Measurements from ENCODE around the gene OPN1MW3. TPM values are rescaled to one million over a fixed set of nuclear protein-coding genes. Genes with fewer than 3 reads are reported as not detected.
"Not testable (repeated sequence)": the region's sequence is repeated elsewhere in the genome, so short reads cannot be mapped to it uniquely, and the experiment has no call there.

The OPN1MW3 gene
- polyA plus RNA-seq, 1 donor (not counting 4 experiments of a cell fraction or from before 2014, with no cell fraction given) = not detected

DNA sequence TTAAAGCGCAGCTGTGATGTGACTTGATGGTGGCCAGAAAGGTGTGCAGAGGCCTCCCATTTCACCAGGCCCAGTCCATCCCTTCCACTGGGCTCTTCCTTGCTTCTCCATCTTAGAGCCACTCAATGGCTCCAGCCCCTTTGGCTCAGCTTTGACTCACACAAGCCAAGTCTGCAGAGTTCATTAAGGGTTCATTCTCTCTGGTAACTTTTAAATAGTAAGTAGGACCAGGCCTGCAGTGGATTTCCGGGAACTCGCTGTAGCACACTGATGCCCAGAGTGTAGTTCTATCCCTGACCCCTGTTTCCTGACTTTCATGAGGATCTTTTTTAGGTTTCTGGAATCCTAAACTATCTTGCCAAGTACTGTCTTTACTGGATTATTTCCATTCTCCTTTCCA lies 11.9 kb downstream of the OPN1MW3 start:
- H3K4me3 ChIP-seq (ENCODE audit: control insufficient read depth in 2 of 3, extremely low read depth in 1 of 3, insufficient read depth in 2 of 3, low read depth in 1 of 3, low read length in 3 of 3); H3K4me1 ChIP-seq (ENCODE audit: control insufficient read depth, extremely low read depth, insufficient read depth, low read length); H3K9ac ChIP-seq (ENCODE audit: control insufficient read depth, extremely low read depth, insufficient read depth, low read length); H3K9me1 ChIP-seq (ENCODE audit: control insufficient read depth, extremely low read depth, insufficient read depth, low read length); H3K27me3 ChIP-seq (ENCODE audit: control insufficient read depth, extremely low read depth, insufficient read depth, low read length); dilution Hi-C loops (cut with MboI; ENCODE audit: extremely low pct_ligation_motif_present, low sequenced_read_pairs); H3K27ac ChIP-seq (ENCODE audit: control insufficient read depth, insufficient read depth, low read length); H3K9me3 ChIP-seq (ENCODE audit: control insufficient read depth, low read depth, low read length); H4K20me1 ChIP-seq (ENCODE audit: control insufficient read depth, extremely low read depth, insufficient read depth, low read length); DNase-seq (ENCODE audit: low read depth, low spot score); H2AFZ ChIP-seq (ENCODE audit: control insufficient read depth, low read length); H3K79me2 ChIP-seq (ENCODE audit: control insufficient read depth, insufficient read depth, low read length); H3K36me3 ChIP-seq (ENCODE audit: control insufficient read depth in 2 of 2, extremely low read depth in 1 of 2, insufficient read depth in 2 of 2, low read length in 2 of 2); H3K4me2 ChIP-seq (ENCODE audit: control insufficient read depth, extremely low read depth, insufficient read depth, low read depth, low read length); FAIRE-seq: not testable (repeated sequence)

- H3K4me2 ChIP-seq (ENCODE audit: control insufficient read depth, extremely low read depth, insufficient read depth, low read depth, low read length); H3K36me3 ChIP-seq (ENCODE audit: control insufficient read depth in 2 of 2, extremely low read depth in 1 of 2, insufficient read depth in 2 of 2, low read length in 2 of 2); FAIRE-seq; H2AFZ ChIP-seq (ENCODE audit: control insufficient read depth, low read length); H4K20me1 ChIP-seq (ENCODE audit: control insufficient read depth, extremely low read depth, insufficient read depth, low read length); H3K9me3 ChIP-seq (ENCODE audit: control insufficient read depth, low read depth, low read length); DNase-seq (ENCODE audit: low read depth, low spot score); H3K4me1 ChIP-seq (ENCODE audit: control insufficient read depth, extremely low read depth, insufficient read depth, low read length); H3K4me3 ChIP-seq (ENCODE audit: control insufficient read depth in 2 of 3, extremely low read depth in 1 of 3, insufficient read depth in 2 of 3, low read depth in 1 of 3, low read length in 3 of 3); dilution Hi-C loops (cut with MboI; ENCODE audit: extremely low pct_ligation_motif_present, low sequenced_read_pairs); H3K27ac ChIP-seq (ENCODE audit: control insufficient read depth, insufficient read depth, low read length); H3K9me1 ChIP-seq (ENCODE audit: control insufficient read depth, extremely low read depth, insufficient read depth, low read length); H3K79me2 ChIP-seq (ENCODE audit: control insufficient read depth, insufficient read depth, low read length); H3K27me3 ChIP-seq (ENCODE audit: control insufficient read depth, extremely low read depth, insufficient read depth, low read length); H3K9ac ChIP-seq (ENCODE audit: control insufficient read depth, extremely low read depth, insufficient read depth, low read length): not testable (repeated sequence)
These were observed 27.3 kb downstream of the OPN1MW3 start for GRCh38 chrX:154284489-154285338.

- H3K9me1 ChIP-seq (ENCODE audit: control insufficient read depth, extremely low read depth, insufficient read depth, low read length); H3K27me3 ChIP-seq (ENCODE audit: control insufficient read depth, extremely low read depth, insufficient read depth, low read length); H3K4me2 ChIP-seq (ENCODE audit: control insufficient read depth, extremely low read depth, insufficient read depth, low read depth, low read length); H2AFZ ChIP-seq (ENCODE audit: control insufficient read depth, low read length); H3K36me3 ChIP-seq (ENCODE audit: control insufficient read depth in 2 of 2, extremely low read depth in 1 of 2, insufficient read depth in 2 of 2, low read length in 2 of 2); dilution Hi-C loops (cut with MboI; ENCODE audit: extremely low pct_ligation_motif_present, low sequenced_read_pairs); H3K4me1 ChIP-seq (ENCODE audit: control insufficient read depth, extremely low read depth, insufficient read depth, low read length); DNase-seq (ENCODE audit: low read depth, low spot score); H3K9me3 ChIP-seq (ENCODE audit: control insufficient read depth, low read depth, low read length); H3K79me2 ChIP-seq (ENCODE audit: control insufficient read depth, insufficient read depth, low read length); H4K20me1 ChIP-seq (ENCODE audit: control insufficient read depth, extremely low read depth, insufficient read depth, low read length); H3K27ac ChIP-seq (ENCODE audit: control insufficient read depth, insufficient read depth, low read length); FAIRE-seq; H3K9ac ChIP-seq (ENCODE audit: control insufficient read depth, extremely low read depth, insufficient read depth, low read length); H3K4me3 ChIP-seq (ENCODE audit: control insufficient read depth in 2 of 3, extremely low read depth in 1 of 3, insufficient read depth in 2 of 3, low read depth in 1 of 3, low read length in 3 of 3): not testable (repeated sequence)
These were observed 29.0 kb downstream of the OPN1MW3 start for GRCh38 chrX:154286406-154286805.

All from keratinocyte (primary cell).